Spleen (tissue), 11 donors: ENCODE results near the gene C12orf60. TPM values are rescaled to one million over a fixed set of nuclear protein-coding genes. Genes with fewer than 3 reads are reported as not detected.

Experiments
- DNase-seq: peaks from one replicate; pipeline ENCODE4 v3.0.0-alpha.2; 2020
- H3K27ac ChIP-seq, 8 donors: fragments of 200-600 bp; sonication (generic) in 7 of 8; 1 replicate in 4 of 8; 2 replicates in 4 of 8; pipeline versions ENCODE4 v1.5.0 to v1.8.0; 2016 to 2021; ENCODE audit warnings: inconsistent platforms in 4 of 8, mild to moderate bottlenecking in 4 of 8, moderate library complexity in 1 of 8
- H3K27me3 ChIP-seq, 7 donors: fragments of 200-600 bp; sonication (generic) in 6 of 7; replicated peaks in 1 of 7; 1 replicate in 4 of 7; 2 replicates in 3 of 7; pipeline versions ENCODE4 v1.5.0 to v1.8.0; 2016 to 2021; ENCODE audit warnings: inconsistent platforms in 3 of 7, mild to moderate bottlenecking in 1 of 7
- H3K36me3 ChIP-seq, 6 donors: fragments of 200-600 bp; sonication (generic) in 5 of 6; 1 replicate in 4 of 6; 2 replicates in 2 of 6; pipeline versions ENCODE4 v1.5.0 to v1.8.0; 2016 to 2021; ENCODE audit warnings: inconsistent platforms in 2 of 6
- H3K4me1 ChIP-seq, 6 donors: fragments of 200-600 bp; sonication (generic) in 5 of 6; 1 replicate in 3 of 6; 2 replicates in 3 of 6; pipeline versions ENCODE4 v1.5.0 to v1.8.0; 2016 to 2021; ENCODE audit warnings: inconsistent platforms in 3 of 6
- H3K4me3 ChIP-seq, 8 donors: fragments of 200-600 bp; sonication (generic) in 7 of 8; 1 replicate in 4 of 8; 2 replicates in 4 of 8; pipeline versions ENCODE4 v1.5.0 to v1.8.0; 2016 to 2021; ENCODE audit warnings: inconsistent platforms in 4 of 8, mild to moderate bottlenecking in 4 of 8, moderate library complexity in 2 of 8
- H3K9me3 ChIP-seq, 8 donors: fragments of 200-600 bp; sonication (generic) in 7 of 8; 1 replicate in 4 of 8; 2 replicates in 4 of 8; pipeline versions ENCODE4 v1.5.0 to v1.8.0; 2016 to 2021; ENCODE audit warnings: inconsistent platforms in 4 of 8
- POLR2A ChIP-seq, 3 donors: fragments of 450-650 bp; IDR thresholded peaks; one replicate each; pipeline ENCODE4 v1.5.1; 2017; ENCODE audit warnings: antibody characterized with exemption in 3 of 3, mild to moderate bottlenecking in 1 of 3
- POLR2AphosphoS5 ChIP-seq, 3 donors: sonication (generic); formaldehyde crosslinking; IDR thresholded peaks; one replicate each; pipeline ENCODE4 v1.5.1; 2017; ENCODE audit warnings: antibody characterized with exemption in 3 of 3
- WGBS, 5 donors: extraction: QIAGEN DNeasy Blood & Tissue Kit in 3 of 5; methylation state at CpG; one replicate each; pipeline versions ENCODE4 v1.1.5 to v1.1.7; 2013 to 2018; 5-methylcytosine and 5-hydroxymethylcytosine counted together
- intact Hi-C: fragments of 100-400 bp; cut with DNase I; formaldehyde crosslinking; loops from one replicate; pipeline ENCODE4 v1.15.0; 2023; ENCODE audit warnings: low total_unique reads
- polyA plus RNA-seq, 3 donors: library from polyadenylated mRNA; stranded (reverse); fragments of 200-250 nt; gene quantifications; one replicate each; pipeline ENCODE4 v1.2.1, GENCODE V29; 2013
- total RNA-seq, 7 donors: library from RNA; depleted of rRNA in 3 of 7; stranded (reverse); fragments of >200 nt in 3 of 7; fragmentation: NEBNext Ultra II Directional in 4 of 7; extraction: Animal tissue kit (Norgen Biotek cat#: 25700) in 4 of 7; gene quantifications; one replicate each; pipeline versions ENCODE4 v1.1.0 to v1.2.1, GENCODE V29; 2016 to 2021
- TF ChIP-seq, protein P1 (sequence below), 11 experiments: fragments of 200-600 bp in 7 of 11; fragments of 450-650 bp in 4 of 11; sonication (generic) in 4 of 11; IDR thresholded peaks in 8 of 11; conservative IDR thresholded peaks in 3 of 11; 1 replicate in 7 of 11; 2 replicates in 4 of 11; pipeline versions ENCODE4 v1.4.0 to v1.8.0; 2016 to 2021; ENCODE audit warnings: antibody characterized with exemption in 11 of 11, inconsistent platforms in 4 of 11, mild to moderate bottlenecking in 1 of 11
- donor health status: healthy with polysubstance abuse.
- donor health status: DM: no; HTN: no; CAD: no; lungs with moderate emphysema.
- donor health status: DM: no; HTN: no; CAD: no.
- donor health status: Bipolar disorder and iron deficiency.
- donor health status: healthy.
- donor health status: DM: no; HTN: no; CAD: no.
- donor health status: DM: yes; HTN: yes; CAD: no.

Gene C12orf60
- total and polyA plus RNA-seq, 10 donors, result 0.51 to 2.2 (median 1.1) TPM

GRCh38 chr12:14802721-14803010 lies 804 bp upstream of the C12orf60 start:
- Histone ChIP-seq H3K27me3 (no peaks in the 10 kb centered on the region), H3K4me3 (peak overlapping the region; percentile 56 to 91 (median 80)), H3K9me3 (no peaks in the 10 kb centered on the region), H3K4me1 (peaks cover 21 to 52% (median 41%) of the 10 kb centered on the region in 6 donors), H3K36me3 (peaks cover 0 to 35% (median 21%) of the 10 kb centered on the region in 6 donors), H3K27ac (peak overlapping the region; percentile 81 to 97 (median 93))
- 0 to 1% (median 0%) methylated on average over 7 of the region's 7 CpGs for WGBS, 5 donors
- intact Hi-C loops, result no loop called here
- TF ChIP-seq POLR2A (IDR thresholded peaks at IDR 0.05), result no peak
- no peak for TF ChIP-seq POLR2AphosphoS5 (IDR thresholded peaks at IDR 0.05)
- TF ChIP-seq, protein P1, sequence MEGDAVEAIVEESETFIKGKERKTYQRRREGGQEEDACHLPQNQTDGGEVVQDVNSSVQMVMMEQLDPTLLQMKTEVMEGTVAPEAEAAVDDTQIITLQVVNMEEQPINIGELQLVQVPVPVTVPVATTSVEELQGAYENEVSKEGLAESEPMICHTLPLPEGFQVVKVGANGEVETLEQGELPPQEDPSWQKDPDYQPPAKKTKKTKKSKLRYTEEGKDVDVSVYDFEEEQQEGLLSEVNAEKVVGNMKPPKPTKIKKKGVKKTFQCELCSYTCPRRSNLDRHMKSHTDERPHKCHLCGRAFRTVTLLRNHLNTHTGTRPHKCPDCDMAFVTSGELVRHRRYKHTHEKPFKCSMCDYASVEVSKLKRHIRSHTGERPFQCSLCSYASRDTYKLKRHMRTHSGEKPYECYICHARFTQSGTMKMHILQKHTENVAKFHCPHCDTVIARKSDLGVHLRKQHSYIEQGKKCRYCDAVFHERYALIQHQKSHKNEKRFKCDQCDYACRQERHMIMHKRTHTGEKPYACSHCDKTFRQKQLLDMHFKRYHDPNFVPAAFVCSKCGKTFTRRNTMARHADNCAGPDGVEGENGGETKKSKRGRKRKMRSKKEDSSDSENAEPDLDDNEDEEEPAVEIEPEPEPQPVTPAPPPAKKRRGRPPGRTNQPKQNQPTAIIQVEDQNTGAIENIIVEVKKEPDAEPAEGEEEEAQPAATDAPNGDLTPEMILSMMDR (IDR thresholded peaks at IDR 0.05 in 8 of 11, conservative IDR thresholded peaks at IDR 0.05 in 3 of 11), result no peak
- DNase-seq, result no peak

DNA sequence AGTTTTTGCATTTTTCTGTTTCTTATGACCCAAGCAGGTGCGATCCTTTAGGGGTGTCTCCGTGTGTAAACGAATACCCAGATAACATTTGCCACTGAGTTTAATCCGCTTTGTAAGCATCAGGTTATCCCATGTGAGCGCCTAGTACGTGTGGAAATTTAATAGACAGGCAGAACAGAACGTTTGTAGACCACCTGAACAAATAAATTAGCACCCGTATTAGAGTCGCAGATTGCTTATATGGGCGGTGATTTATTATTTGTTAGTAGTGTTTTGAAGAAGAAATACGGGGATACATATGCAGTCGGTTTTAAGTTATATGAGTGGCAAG lies 325 bp downstream of the C12orf60 start:
- peak overlapping the region; percentile 56 to 91 (median 80) for H3K4me3 ChIP-seq
- TF ChIP-seq, protein P1 (IDR thresholded peaks at IDR 0.05 in 8 of 11, conservative IDR thresholded peaks at IDR 0.05 in 3 of 11), result no peak
- TF ChIP-seq POLR2AphosphoS5 (IDR thresholded peaks at IDR 0.05), result no peak
- no peak for TF ChIP-seq POLR2A (IDR thresholded peaks at IDR 0.05)
- peaks cover 21 to 52% (median 41%) of the 10 kb centered on the region in 6 donors for H3K4me1 ChIP-seq
- intact Hi-C loops, result no loop called here
- no peaks in the 10 kb centered on the region for H3K27me3 ChIP-seq
- H3K9me3 ChIP-seq, result no peaks in the 10 kb centered on the region
- 0 to 1% (median 0%) methylated on average over 12 of the region's 12 CpGs for WGBS, 5 donors
- peaks cover 0 to 24% (median 11%) of the 10 kb centered on the region in 6 donors for H3K36me3 ChIP-seq
- peak overlapping the region; percentile 74 to 97 (median 93) for H3K27ac ChIP-seq
- no peak for DNase-seq

- H3K27ac ChIP-seq, result no peak overlapping the region
- H3K4me1 ChIP-seq, result peaks cover 4 to 21% (median 9%) of the 10 kb centered on the region in 6 donors
- no peaks in the 10 kb centered on the region for H3K9me3 ChIP-seq
- H3K36me3 ChIP-seq, result no peaks in the 10 kb centered on the region
- intact Hi-C loops, result no loop called here
- WGBS, 5 donors, result 84 to 91% (median 87%) methylated on average over 5 of the region's 5 CpGs
- no peak overlapping the region for H3K4me3 ChIP-seq
- TF ChIP-seq POLR2AphosphoS5 (IDR thresholded peaks at IDR 0.05), result no peak
- no peak for TF ChIP-seq POLR2A (IDR thresholded peaks at IDR 0.05)
- TF ChIP-seq, protein P1 (IDR thresholded peaks at IDR 0.05 in 8 of 11, conservative IDR thresholded peaks at IDR 0.05 in 3 of 11), result no peak
- no peak for DNase-seq
- no peaks in the 10 kb centered on the region for H3K27me3 ChIP-seq
These were observed 6.9 kb downstream of the C12orf60 start for GRCh38 chr12:14810167-14810952.

GRCh38 chr12:14810953-14811483 lies 7.5 kb downstream of the C12orf60 start:
- WGBS, 5 donors, result 82 to 89% (median 88%) methylated on average over 1 of the region's 1 CpG
- Histone ChIP-seq H3K4me3 (no peak overlapping the region), H3K9me3 (no peaks in the 10 kb centered on the region), H3K4me1 (peaks cover under 1 to 15% (median 7%) of the 10 kb centered on the region in 6 donors), H3K36me3 (no peaks in the 10 kb centered on the region), H3K27me3 (no peaks in the 10 kb centered on the region), H3K27ac (no peak overlapping the region)
- intact Hi-C loops, result no loop called here
- TF ChIP-seq, protein P1 (IDR thresholded peaks at IDR 0.05 in 8 of 11, conservative IDR thresholded peaks at IDR 0.05 in 3 of 11), result peak in 4 of 11 experiments; percentile 8 to 31 (median 26)
- no peak for TF ChIP-seq POLR2A (IDR thresholded peaks at IDR 0.05)
- TF ChIP-seq POLR2AphosphoS5 (IDR thresholded peaks at IDR 0.05), result no peak
- no peak for DNase-seq
